Measurements from ENCODE around the gene BAAT. TPM values are rescaled to one million over a fixed set of nuclear protein-coding genes. Genes with fewer than 3 reads are reported as not detected.

The BAAT gene
- total RNA-seq, 1 donor from 2014 or later: 0.07 TPM

GRCh38 chr9:101408374-101409078 lies 23.7 kb upstream of the BAAT start:
- no peak for DNase-seq (ENCODE audit: low spot score in 2 of 2, unreplicated experiment in 2 of 2)
- Mint-ChIP-seq H3K4me1 (no peaks in the 10 kb centered on the region), H3K4me3 (no peak overlapping the region), H3K27ac (no peak overlapping the region), H3K27me3 (ENCODE audit: low read depth) (no peaks in the 10 kb centered on the region), H3K36me3 (peaks cover 85% of the 10 kb centered on the region), H3K9me3 (peaks cover 84% of the 10 kb centered on the region)
- no peak for TF ChIP-seq CTCF (IDR thresholded peaks at IDR 0.05; ENCODE audit: unreplicated experiment)

GRCh38 chr9:101403516-101404285 lies 18.9 kb upstream of the BAAT start:
- no peaks in the 10 kb centered on the region for H3K27me3 Mint-ChIP-seq (ENCODE audit: low read depth)
- H3K27ac Mint-ChIP-seq: no peak overlapping the region
- TF ChIP-seq CTCF (IDR thresholded peaks at IDR 0.05; ENCODE audit: unreplicated experiment): no peak
- H3K4me3 Mint-ChIP-seq: no peak overlapping the region
- peaks cover 82% of the 10 kb centered on the region for H3K36me3 Mint-ChIP-seq
- H3K9me3 Mint-ChIP-seq: peaks cover 75% of the 10 kb centered on the region
- H3K4me1 Mint-ChIP-seq: peaks cover 23% of the 10 kb centered on the region
- no peak for DNase-seq (ENCODE audit: low spot score in 2 of 2, unreplicated experiment in 2 of 2)

- Mint-ChIP-seq H3K4me1 (peaks cover 33% of the 10 kb centered on the region), H3K27me3 (ENCODE audit: low read depth) (no peaks in the 10 kb centered on the region), H3K4me3 (peak overlapping the region; percentile 96), H3K36me3 (peaks cover 67% of the 10 kb centered on the region), H3K9me3 (peaks cover 50% of the 10 kb centered on the region), H3K27ac (peak overlapping the region; percentile 16)
- TF ChIP-seq CTCF (IDR thresholded peaks at IDR 0.05; ENCODE audit: unreplicated experiment): no peak
- DNase-seq (ENCODE audit: low spot score in 2 of 2, unreplicated experiment in 2 of 2): no peak
Measured at GRCh38 chr9:101400120-101400519, 15.3 kb upstream of the BAAT start.

GRCh38 chr9:101399643-101399970 lies 14.8 kb upstream of the BAAT start:
- peak overlapping the region; percentile 99 for H3K27ac Mint-ChIP-seq
- no peak for DNase-seq (ENCODE audit: low spot score in 2 of 2, unreplicated experiment in 2 of 2)
- peaks cover 33% of the 10 kb centered on the region for H3K4me1 Mint-ChIP-seq
- no peak for TF ChIP-seq CTCF (IDR thresholded peaks at IDR 0.05; ENCODE audit: unreplicated experiment)
- H3K27me3 Mint-ChIP-seq (ENCODE audit: low read depth): no peaks in the 10 kb centered on the region
- H3K36me3 Mint-ChIP-seq: peaks cover 67% of the 10 kb centered on the region
- peak overlapping the region; percentile 96 for H3K4me3 Mint-ChIP-seq
- H3K9me3 Mint-ChIP-seq: peaks cover 50% of the 10 kb centered on the region

- Mint-ChIP-seq H3K36me3 (peaks cover 67% of the 10 kb centered on the region), H3K27ac (peak overlapping the region; percentile 99)
Measured at GRCh38 chr9:101398930-101399642, 14.3 kb upstream of the BAAT start.

More at GRCh38 chr9:101398930-101399642, 14.3 kb upstream of the BAAT start:
- TF ChIP-seq CTCF (IDR thresholded peaks at IDR 0.05; ENCODE audit: unreplicated experiment): no peak
- Mint-ChIP-seq H3K4me1 (peaks cover 33% of the 10 kb centered on the region), H3K27me3 (ENCODE audit: low read depth) (no peaks in the 10 kb centered on the region), H3K9me3 (peaks cover 50% of the 10 kb centered on the region), H3K4me3 (peak overlapping the region; percentile 96)
- DNase-seq (ENCODE audit: low spot score in 2 of 2, unreplicated experiment in 2 of 2): peak; percentile 35 to 60
